ENCODE results near the gene NCF4.

DNA sequence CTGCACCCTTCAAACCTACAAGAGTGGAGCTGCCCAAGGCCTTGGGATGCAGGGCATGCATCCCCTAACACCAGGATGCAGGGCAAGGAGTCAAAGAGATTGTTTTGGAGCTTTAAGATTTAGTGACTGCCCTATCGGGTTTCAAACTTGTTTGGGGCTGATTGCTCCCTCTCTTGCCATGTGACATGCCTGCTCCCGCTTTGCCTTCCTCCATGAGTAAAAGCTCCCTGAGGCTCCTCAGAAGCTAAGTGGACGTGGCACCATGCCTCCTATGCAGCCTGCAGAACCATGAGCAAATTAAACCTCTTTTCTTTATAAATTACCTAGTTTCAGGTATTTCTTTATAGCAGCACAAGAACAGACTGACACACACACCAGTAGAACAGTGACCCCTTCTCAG lies 36.8 kb downstream of the NCF4 start:
- TF ChIP-seq, protein P1, sequence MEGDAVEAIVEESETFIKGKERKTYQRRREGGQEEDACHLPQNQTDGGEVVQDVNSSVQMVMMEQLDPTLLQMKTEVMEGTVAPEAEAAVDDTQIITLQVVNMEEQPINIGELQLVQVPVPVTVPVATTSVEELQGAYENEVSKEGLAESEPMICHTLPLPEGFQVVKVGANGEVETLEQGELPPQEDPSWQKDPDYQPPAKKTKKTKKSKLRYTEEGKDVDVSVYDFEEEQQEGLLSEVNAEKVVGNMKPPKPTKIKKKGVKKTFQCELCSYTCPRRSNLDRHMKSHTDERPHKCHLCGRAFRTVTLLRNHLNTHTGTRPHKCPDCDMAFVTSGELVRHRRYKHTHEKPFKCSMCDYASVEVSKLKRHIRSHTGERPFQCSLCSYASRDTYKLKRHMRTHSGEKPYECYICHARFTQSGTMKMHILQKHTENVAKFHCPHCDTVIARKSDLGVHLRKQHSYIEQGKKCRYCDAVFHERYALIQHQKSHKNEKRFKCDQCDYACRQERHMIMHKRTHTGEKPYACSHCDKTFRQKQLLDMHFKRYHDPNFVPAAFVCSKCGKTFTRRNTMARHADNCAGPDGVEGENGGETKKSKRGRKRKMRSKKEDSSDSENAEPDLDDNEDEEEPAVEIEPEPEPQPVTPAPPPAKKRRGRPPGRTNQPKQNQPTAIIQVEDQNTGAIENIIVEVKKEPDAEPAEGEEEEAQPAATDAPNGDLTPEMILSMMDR (IDR thresholded peaks at IDR 0.05; ENCODE audit: low read length) = no peak
- no peak for TF ChIP-seq EZH2 (optimal IDR thresholded peaks at IDR 0.05; ENCODE audit: low read depth, low read length)

Data from MM.1S (cell line).